PC-9 (cell line): ENCODE results near the gene TMPRSS11A.

Experiments
- EZH2 ChIP-seq: fragments of 200-600 bp; sonication (generic); IDR thresholded peaks from 2 replicates; pipeline ENCODE4 v1.8.0; 2017; ENCODE audit warnings: antibody characterized with exemption, low read depth
- TF ChIP-seq, protein P1 (sequence below): fragments of 200-600 bp; sonication (generic); conservative IDR thresholded peaks from 2 replicates; pipeline ENCODE4 v1.6.1; 2017; ENCODE audit warnings: mixed run types, antibody characterized with exemption, mild to moderate bottlenecking, moderate library complexity

DNA sequence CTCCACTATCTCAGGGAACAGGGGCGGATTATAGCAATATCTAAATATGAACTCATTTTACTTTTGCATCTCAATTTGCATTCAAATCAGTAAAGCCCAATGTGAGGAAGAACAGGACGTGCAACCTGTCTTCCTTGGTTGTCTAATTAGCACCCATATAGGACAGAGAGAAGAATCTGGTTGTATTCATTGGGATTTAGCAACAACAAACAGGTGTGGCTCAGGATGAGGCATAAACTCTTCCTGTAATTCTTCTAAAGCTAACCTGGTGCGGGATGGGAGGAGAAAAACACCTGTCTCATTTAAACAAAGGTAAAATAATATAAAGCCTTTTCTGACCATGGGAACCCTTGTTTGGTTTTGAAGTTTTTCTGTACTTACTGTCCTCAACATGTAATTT is 22.2 kb downstream of the TMPRSS11A start:
- TF ChIP-seq, protein P1, sequence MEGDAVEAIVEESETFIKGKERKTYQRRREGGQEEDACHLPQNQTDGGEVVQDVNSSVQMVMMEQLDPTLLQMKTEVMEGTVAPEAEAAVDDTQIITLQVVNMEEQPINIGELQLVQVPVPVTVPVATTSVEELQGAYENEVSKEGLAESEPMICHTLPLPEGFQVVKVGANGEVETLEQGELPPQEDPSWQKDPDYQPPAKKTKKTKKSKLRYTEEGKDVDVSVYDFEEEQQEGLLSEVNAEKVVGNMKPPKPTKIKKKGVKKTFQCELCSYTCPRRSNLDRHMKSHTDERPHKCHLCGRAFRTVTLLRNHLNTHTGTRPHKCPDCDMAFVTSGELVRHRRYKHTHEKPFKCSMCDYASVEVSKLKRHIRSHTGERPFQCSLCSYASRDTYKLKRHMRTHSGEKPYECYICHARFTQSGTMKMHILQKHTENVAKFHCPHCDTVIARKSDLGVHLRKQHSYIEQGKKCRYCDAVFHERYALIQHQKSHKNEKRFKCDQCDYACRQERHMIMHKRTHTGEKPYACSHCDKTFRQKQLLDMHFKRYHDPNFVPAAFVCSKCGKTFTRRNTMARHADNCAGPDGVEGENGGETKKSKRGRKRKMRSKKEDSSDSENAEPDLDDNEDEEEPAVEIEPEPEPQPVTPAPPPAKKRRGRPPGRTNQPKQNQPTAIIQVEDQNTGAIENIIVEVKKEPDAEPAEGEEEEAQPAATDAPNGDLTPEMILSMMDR, result no peak
- no peak for TF ChIP-seq EZH2
